GF-D8 (cell line): ENCODE data around the gene C17orf50.
A peak's percentile ranks its signal among the peaks of the same experiment; 100 is the strongest.

ENCODE experiments used
- DNase-seq: peaks from one replicate; lab custom pipeline; 2025; lab: John Stamatoyannopoulos, UW

C17orf50 gene

GRCh38 chr17:35788477-35789368 is 28.0 kb downstream of the C17orf50 start:
- no peak for DNase-seq

- no peak for DNase-seq
Observed at GRCh38 chr17:35790841-35791240, 30.2 kb downstream of the C17orf50 start.

GRCh38 chr17:35791681-35792350 is 31.1 kb downstream of the C17orf50 start:
- no peak for DNase-seq

- DNase-seq: no peak
Observed at GRCh38 chr17:35793257-35793656, 32.6 kb downstream of the C17orf50 start.

- no peak for DNase-seq
Observed at GRCh38 chr17:35795007-35795870, 34.6 kb downstream of the C17orf50 start, which contains the start of gene MMP28. Gene MMP28 (minus strand): TSS chr17:35795641. CDS start chr17:35795377, 264 bp downstream.

- no peak for DNase-seq
Observed at GRCh38 chr17:35795871-35796265, 35.2 kb downstream of the C17orf50 start.

- DNase-seq: no peak
Observed at GRCh38 chr17:35796942-35797341, 36.3 kb downstream of the C17orf50 start.

GRCh38 chr17:35797370-35797769 is 36.7 kb downstream of the C17orf50 start:
- DNase-seq: no peak

GRCh38 chr17:35797918-35798317 is 37.2 kb downstream of the C17orf50 start:
- no peak for DNase-seq

GRCh38 chr17:35799942-35800341 is 39.3 kb downstream of the C17orf50 start:
- no peak for DNase-seq

- peak; percentile 86 for DNase-seq
Observed at GRCh38 chr17:35801583-35802224, 41.0 kb downstream of the C17orf50 start.

- peak; percentile 61 for DNase-seq
Observed at GRCh38 chr17:35804658-35805192, 44.0 kb downstream of the C17orf50 start.

GRCh38 chr17:35807371-35808144 is 46.9 kb downstream of the C17orf50 start:
- DNase-seq: no peak

GRCh38 chr17:35808240-35808961 is 47.7 kb downstream of the C17orf50 start:
- DNase-seq: no peak

- DNase-seq: peak; percentile 79
Observed at GRCh38 chr17:35808962-35809854, 48.5 kb downstream of the C17orf50 start, which contains the start of gene TAF15. Gene TAF15 (plus strand): TSS chr17:35809484. CDS start chr17:35809570, 86 bp downstream.

- no peak for DNase-seq
Observed at GRCh38 chr17:35809855-35810461, 49.3 kb downstream of the C17orf50 start.

- no peak for DNase-seq
Observed at GRCh38 chr17:35811759-35812158, 51.1 kb downstream of the C17orf50 start.

- DNase-seq: no peak
Observed at GRCh38 chr17:35812456-35812855, 51.8 kb downstream of the C17orf50 start.
